ENCODE results near the gene COMMD4.
"Not testable (repeated sequence)": the region's sequence is repeated elsewhere in the genome, so short reads cannot be mapped to it uniquely, and the experiment has no call there.

COMMD4 gene

GRCh38 chr15:75371901-75372688, 36.2 kb downstream of the COMMD4 start:
- DNase-seq, result no peak

DNA sequence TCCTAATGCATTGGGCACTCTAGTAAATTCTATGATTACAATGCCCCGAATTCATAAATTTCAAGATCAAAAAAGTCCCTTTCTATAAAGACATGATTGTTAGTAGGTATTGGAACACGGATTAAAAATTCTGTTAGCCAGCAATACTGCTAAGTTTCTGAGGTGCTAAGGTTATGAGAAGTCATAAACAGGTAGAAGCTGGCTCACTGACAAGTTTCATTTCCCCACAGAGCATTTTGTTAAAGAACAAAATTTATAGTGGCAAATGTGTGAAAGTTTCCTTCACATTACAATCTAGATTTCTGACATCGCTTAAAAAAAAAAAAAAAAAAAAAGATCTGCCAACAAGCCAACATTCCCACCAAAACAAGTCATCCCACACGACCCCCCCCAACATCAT, 44.9 kb downstream of the COMMD4 start:
- DNase-seq, result no peak

- DNase-seq, result not testable (repeated sequence)
These were observed 48.1 kb downstream of the COMMD4 start for GRCh38 chr15:75383986-75384385.

Measured in nucleus accumbens (tissue), 56 donors.